Cerebellar nuclear complex (tissue), 1 donor: ENCODE measurements around the gene PRUNE2.

Experiments used
- DNase-seq, 2 experiments: peaks; one replicate each; lab custom pipeline; 2025; lab: John Stamatoyannopoulos, UW

The PRUNE2 gene

GRCh38 chr9:76737154-76737902, 168.6 kb downstream of the PRUNE2 start:
- no peak for DNase-seq

- no peak for DNase-seq
These were observed 171.2 kb downstream of the PRUNE2 start for GRCh38 chr9:76734716-76735115.

GRCh38 chr9:76733096-76733495, 172.8 kb downstream of the PRUNE2 start:
- no peak for DNase-seq

- DNase-seq = no peak
These were observed 173.5 kb downstream of the PRUNE2 start for GRCh38 chr9:76732341-76732958.

GRCh38 chr9:76730801-76731200, 175.1 kb downstream of the PRUNE2 start:
- DNase-seq = no peak

GRCh38 chr9:76729980-76730737, 175.8 kb downstream of the PRUNE2 start:
- no peak for DNase-seq

GRCh38 chr9:76729116-76729515, 176.8 kb downstream of the PRUNE2 start:
- no peak for DNase-seq

- DNase-seq = peak; percentile 79 to 83
These were observed 180.0 kb downstream of the PRUNE2 start for GRCh38 chr9:76725885-76726284.

GRCh38 chr9:76725011-76725546, 180.8 kb downstream of the PRUNE2 start:
- peak; percentile 44 to 77 for DNase-seq

- no peak for DNase-seq
These were observed 185.7 kb downstream of the PRUNE2 start for GRCh38 chr9:76720245-76720644.

GRCh38 chr9:76718166-76718565, 187.7 kb downstream of the PRUNE2 start:
- no peak for DNase-seq

- DNase-seq = no peak
These were observed 188.3 kb downstream of the PRUNE2 start for GRCh38 chr9:76717613-76718012.

GRCh38 chr9:76717176-76717575, 188.7 kb downstream of the PRUNE2 start:
- DNase-seq = no peak

- no peak for DNase-seq
These were observed 189.7 kb downstream of the PRUNE2 start for GRCh38 chr9:76716085-76716672.

- no peak for DNase-seq
These were observed 192.5 kb downstream of the PRUNE2 start for GRCh38 chr9:76713381-76713780.

GRCh38 chr9:76709020-76709419, 196.9 kb downstream of the PRUNE2 start:
- no peak for DNase-seq

GRCh38 chr9:76707510-76707909, 198.4 kb downstream of the PRUNE2 start:
- no peak for DNase-seq

- peak in 1 of 2 experiments; percentile 86 for DNase-seq
These were observed 201.2 kb downstream of the PRUNE2 start for GRCh38 chr9:76704593-76705204.

- no peak for DNase-seq
These were observed 202.6 kb downstream of the PRUNE2 start for GRCh38 chr9:76703270-76703669.

GRCh38 chr9:76701441-76702039, 204.4 kb downstream of the PRUNE2 start:
- DNase-seq = peak; percentile 80 to 95

- DNase-seq = no peak
These were observed 205.0 kb downstream of the PRUNE2 start for GRCh38 chr9:76700916-76701315.
